HepG2 (cell line): ENCODE data around the gene NBPF11.
"Not testable (repeated sequence)": the region's sequence is repeated elsewhere in the genome, so short reads cannot be mapped to it uniquely, and the experiment has no call there.

Experiments used
- BRCA1 ChIP-seq: sonication (generic); formaldehyde crosslinking; IDR thresholded peaks from 2 replicates; pipeline ENCODE4 v1.4.0; 2020; ENCODE audit warnings: missing genetic modification reagents
- PHF21A ChIP-seq: sonication (generic); formaldehyde crosslinking; IDR thresholded peaks from 2 replicates; pipeline ENCODE4 v1.5.0; 2020; ENCODE audit warnings: mild to moderate bottlenecking, missing genetic modification reagents
- POLR2A ChIP-seq, 2 experiments: IDR thresholded peaks; 2 replicates each; pipeline ENCODE4 v1.6.1; 2011; ENCODE audit warnings: low read depth in 2 of 2, low read length in 2 of 2, mild to moderate bottlenecking in 1 of 2, moderate library complexity in 1 of 2; ENCODE audit not compliant: insufficient read depth in 1 of 2
- TF ChIP-seq, protein P1 (sequence below), 2 experiments: IDR thresholded peaks; 2 replicates each; pipeline ENCODE4 v1.6.1; 2011 to 2012; ENCODE audit warnings: low read length in 2 of 2, borderline replicate concordance in 1 of 2, low read depth in 1 of 2, mild to moderate bottlenecking in 1 of 2, moderate library complexity in 1 of 2

DNA sequence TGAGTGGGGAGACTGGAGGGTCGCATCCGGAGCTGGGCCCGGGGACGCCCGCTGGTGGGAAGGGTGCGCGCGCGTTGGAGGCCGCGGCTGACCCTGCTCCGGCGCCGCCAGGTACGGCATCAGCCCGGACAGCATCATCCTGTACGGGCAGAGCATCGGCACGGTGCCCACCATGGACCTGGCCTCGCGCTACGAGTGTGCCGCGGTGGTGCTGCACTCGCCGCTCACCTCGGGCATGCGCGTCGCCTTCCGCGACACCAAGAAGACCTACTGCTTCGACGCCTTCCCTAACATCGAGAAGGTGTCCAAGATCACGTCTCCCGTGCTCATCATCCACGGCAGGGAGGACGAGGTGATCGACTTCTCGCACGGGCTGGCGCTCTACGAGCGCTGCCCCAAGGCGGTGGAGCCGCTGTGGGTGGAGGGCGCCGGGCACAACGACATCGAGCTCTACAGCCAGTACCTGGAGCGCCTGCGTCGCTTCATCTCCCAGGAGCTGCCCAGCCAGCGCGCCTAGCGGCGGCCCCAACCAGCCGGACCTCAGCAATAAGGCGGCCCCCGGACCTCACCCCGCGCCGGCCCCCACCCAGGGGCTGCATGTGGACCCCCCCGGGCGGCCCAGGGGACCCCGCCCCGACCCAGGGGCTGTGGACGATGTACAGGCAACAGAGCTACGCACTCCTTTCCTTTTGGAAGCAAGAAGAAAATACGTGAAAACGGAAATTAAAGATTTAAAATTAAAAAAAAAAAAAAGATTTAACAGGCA lies 2.8 kb downstream of the NBPF11 start:
- TF ChIP-seq BRCA1 (CRISPR knock-in tag); POLR2A (IDR thresholded peaks at IDR 0.05; ENCODE audit: insufficient read depth in 1 of 2, low read depth in 2 of 2, low read length in 2 of 2); PHF21A: not testable (repeated sequence)
- TF ChIP-seq, protein P1, sequence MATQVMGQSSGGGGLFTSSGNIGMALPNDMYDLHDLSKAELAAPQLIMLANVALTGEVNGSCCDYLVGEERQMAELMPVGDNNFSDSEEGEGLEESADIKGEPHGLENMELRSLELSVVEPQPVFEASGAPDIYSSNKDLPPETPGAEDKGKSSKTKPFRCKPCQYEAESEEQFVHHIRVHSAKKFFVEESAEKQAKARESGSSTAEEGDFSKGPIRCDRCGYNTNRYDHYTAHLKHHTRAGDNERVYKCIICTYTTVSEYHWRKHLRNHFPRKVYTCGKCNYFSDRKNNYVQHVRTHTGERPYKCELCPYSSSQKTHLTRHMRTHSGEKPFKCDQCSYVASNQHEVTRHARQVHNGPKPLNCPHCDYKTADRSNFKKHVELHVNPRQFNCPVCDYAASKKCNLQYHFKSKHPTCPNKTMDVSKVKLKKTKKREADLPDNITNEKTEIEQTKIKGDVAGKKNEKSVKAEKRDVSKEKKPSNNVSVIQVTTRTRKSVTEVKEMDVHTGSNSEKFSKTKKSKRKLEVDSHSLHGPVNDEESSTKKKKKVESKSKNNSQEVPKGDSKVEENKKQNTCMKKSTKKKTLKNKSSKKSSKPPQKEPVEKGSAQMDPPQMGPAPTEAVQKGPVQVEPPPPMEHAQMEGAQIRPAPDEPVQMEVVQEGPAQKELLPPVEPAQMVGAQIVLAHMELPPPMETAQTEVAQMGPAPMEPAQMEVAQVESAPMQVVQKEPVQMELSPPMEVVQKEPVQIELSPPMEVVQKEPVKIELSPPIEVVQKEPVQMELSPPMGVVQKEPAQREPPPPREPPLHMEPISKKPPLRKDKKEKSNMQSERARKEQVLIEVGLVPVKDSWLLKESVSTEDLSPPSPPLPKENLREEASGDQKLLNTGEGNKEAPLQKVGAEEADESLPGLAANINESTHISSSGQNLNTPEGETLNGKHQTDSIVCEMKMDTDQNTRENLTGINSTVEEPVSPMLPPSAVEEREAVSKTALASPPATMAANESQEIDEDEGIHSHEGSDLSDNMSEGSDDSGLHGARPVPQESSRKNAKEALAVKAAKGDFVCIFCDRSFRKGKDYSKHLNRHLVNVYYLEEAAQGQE (IDR thresholded peaks at IDR 0.05; ENCODE audit: borderline replicate concordance in 1 of 2, low read depth in 1 of 2, low read length in 2 of 2) = not testable (repeated sequence)
